KG1 (cell line): ENCODE measurements around the gene CRYAB.
"Not testable (repeated sequence)": the region's sequence is repeated elsewhere in the genome, so short reads cannot be mapped to it uniquely, and the experiment has no call there.

Experiments
- DNase-seq: peaks from one replicate; lab custom pipeline; 2025; lab: John Stamatoyannopoulos, UW

Gene CRYAB

DNA sequence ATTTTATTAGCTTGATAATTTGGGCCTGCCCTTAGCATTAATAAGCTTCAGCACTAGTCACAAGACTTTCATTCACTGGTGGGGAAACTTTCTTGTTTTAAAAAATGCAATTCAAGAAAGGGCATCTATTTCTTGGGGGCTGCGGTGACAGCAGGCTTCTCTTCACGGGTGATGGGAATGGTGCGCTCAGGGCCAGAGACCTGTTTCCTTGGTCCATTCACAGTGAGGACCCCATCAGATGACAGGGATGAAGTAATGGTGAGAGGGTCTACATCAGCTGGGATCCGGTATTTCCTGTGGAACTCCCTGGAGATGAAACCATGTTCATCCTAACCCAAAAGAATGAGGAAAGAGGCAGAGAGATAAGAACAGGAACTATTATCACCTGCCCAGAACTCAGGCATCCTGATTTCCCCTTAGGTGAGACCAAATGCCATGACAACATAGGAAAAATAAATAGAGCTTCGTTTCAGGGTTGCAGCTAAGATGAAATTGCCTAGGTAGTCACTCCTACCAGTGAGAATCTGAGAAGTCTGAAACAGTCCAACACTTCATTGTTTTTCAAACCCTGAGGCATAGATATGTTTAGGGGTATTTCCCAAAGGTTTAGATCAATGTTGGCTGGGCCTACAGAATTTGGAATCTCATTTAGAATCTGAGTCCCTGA is 2.8 kb downstream of the CRYAB start:
- DNase-seq = no peak

DNA sequence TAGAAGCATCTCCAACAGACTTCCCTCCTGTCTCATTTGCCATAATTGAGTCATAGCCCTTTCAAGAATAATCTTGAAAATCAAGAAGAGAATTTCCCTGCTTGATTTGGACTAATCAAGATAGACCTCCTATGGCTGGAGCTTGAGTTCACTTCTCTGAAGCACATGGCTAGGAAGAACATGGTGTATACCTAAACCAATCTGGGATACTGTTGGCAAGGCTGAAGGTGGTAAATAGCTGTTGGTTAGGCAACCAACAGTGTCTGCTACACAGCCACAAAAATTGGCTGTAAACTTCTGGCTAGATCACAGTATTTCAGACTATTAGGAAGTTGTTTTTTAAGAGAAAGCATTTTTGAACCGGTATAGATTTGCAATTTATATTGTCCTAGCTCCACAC is 4.9 kb downstream of the CRYAB start:
- DNase-seq = no peak

DNA sequence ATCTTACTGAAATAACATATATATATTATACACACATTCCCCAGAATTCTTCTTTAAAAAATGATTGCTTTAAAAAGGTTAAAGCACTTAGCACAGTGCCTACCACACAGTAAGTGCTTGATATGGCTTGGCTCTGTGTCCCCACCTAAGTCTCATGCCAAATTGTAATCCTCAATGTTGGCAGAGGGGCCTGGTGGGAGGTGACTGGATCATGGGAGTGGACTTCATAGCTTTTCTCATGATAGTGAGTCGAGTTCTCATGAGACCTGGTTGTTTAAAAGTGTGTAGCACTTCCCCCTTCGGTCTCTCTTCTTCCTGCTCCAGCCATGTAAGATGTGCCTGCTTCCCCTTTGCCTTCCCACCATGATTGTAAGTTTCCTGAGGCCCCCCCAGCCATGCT is 6.2 kb downstream of the CRYAB start:
- DNase-seq = no peak

DNA sequence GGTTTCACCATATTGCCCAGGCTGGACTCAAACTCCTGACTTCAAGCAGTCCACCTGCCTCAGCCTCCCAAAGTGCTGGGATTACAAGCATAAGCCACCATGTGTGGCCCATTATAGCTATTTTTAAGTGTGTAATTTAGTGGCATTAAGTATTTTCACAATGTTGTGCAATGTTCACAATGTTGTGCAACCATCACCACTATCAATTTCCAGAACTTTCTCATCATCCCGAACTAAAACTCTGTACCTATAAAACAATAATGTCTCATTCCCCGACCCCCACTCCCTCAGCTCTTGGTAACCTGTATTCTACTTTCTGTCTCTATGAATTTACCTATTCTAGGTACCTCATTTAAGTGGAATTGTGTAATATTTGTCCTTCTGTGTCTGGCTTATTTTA is 24.7 kb downstream of the CRYAB start:
- DNase-seq = no peak

DNA sequence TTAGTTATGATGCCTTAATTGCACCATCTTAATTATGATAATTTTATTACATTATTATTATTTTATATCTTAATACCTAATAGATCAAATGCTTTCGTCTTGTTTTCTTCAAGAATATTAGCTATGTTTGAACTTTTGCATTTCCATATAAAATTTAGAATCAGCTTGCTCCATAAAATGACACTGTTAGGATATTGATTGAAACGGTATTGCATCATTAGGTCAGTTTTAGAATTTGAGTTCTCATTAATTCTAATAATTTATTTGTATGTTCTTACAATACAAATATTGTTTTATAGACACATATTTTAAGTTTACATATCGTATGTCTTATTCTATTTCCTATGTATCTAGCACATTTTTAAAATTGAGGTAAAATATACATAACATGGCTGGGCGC is 25.5 kb downstream of the CRYAB start:
- no peak for DNase-seq

DNA sequence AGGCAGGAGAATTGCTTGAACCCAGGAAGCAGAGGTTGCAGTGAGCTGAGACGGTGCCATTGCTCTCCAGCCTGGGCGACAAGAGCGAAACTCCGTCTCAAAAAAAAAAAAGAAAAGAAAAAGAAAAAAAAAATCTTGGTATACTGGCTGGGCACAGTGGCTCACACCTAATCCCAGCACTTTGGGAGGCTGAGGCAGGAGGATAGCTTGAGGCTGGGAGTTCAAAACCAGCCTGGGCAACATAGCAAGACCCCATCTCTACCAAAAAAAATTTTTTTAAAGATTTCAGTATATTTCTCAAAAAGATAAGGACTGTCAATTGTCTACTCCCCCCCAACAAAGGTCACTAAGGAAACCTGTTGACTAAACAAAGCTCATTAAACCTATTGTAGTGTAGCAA is 26.5 kb downstream of the CRYAB start:
- not testable (repeated sequence) for DNase-seq

DNA sequence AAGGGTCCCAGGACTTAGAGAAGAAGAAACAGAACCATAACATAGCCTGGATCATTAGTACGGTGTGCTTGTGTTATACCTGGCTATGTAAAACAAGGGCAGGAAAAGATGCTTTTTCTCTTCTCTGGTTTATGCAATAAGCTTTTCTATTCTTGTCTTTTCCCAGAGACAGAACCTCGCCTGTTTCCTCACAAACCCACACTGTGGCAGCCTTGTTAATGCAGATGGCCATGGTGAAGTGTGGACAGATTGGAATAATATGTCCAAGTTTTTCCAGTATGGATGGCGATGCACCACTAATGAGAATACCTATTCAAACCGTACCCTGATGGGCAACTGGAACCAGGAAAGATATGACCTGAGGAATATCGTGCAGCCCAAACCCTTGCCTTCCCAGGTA is 29.4 kb downstream of the CRYAB start:
- DNase-seq = no peak

DNA sequence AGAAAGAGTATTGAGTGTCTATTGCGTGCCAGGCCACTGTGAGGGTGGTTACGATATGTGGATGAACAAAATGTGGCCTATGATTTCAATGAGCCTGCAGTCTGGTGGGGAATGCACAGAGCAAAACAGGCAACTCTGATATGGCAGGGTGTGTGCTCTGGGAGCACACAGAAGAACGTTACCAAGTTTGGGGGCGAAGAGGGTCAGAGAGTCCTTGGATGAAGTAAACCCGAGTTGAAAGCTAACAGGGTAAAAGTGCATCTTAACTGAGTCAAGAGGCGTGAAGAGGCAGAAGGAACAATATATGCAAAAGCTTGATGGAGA is 32.0 kb downstream of the CRYAB start:
- no peak for DNase-seq

DNA sequence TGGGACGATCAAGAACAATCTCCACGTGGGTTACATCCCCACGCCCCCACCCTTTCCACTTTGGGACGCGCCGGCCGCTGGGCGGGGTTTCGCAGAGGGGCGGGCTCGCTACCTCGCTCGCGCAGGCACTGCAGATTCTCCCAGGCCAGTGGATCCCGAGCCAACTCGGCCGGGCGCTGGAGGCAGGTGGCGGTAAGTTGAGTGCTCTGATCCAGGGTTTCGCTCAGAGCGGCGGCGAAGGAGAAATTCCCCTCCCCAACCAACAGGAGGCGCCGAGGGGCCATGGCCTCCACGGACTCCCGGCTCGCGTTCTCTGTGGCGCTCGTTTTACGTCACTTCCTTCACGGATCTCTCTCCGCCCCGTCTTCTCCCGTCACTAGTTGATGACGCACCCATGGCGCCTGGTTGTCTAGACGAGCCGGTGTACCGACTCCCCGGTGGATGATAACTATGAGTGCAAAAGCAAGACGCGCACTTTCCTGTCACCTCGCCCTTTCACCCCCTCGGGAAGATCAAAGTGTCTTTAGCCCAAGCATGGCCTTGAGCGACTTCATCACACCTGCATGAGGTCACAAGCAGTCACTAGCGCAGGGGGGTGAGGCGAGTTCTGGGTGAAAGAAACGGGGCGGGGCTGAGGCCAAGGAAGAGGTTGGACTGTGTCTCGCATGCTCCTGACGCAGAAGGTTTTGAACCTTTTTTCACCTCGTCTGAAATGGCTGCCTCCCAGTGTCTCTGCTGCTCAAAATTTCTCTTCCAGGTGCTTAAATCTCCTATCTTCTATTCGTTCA is 32.5 kb downstream of the CRYAB start, which contains the start of the genes CFAP68 and FDXACB1:
Gene CFAP68 (plus strand): TSS at position 693 of the 788 bp plus-strand sequence. CDS start 20 bp downstream, at position 713.
Gene FDXACB1 (minus strand): TSS at position 317 of the 788 bp plus-strand sequence. CDS start 33 bp downstream, at position 284.
- peak; percentile 100 for DNase-seq

DNA sequence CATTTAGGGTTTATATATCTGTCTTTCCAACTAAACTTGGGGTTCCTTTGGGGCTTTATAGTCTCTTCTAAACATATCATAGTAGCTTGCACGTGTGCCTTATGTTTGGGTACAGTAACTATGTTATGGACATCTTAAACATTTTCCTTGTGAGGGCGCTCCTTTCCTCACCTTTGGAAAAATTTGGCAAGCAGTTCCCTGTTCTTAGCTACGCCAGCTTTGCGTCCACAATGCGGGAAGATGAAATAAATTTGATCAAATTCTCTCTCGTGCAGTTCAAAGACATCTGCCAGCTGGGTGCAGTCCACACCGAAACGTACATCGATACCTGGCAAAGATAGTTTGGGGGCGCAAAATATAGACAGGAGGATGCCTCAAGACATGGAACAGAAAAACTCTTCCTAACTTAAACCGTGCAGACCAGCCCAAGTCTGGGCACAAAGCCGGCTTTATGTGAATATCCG is 33.2 kb downstream of the CRYAB start:
- DNase-seq = peak; percentile 87

DNA sequence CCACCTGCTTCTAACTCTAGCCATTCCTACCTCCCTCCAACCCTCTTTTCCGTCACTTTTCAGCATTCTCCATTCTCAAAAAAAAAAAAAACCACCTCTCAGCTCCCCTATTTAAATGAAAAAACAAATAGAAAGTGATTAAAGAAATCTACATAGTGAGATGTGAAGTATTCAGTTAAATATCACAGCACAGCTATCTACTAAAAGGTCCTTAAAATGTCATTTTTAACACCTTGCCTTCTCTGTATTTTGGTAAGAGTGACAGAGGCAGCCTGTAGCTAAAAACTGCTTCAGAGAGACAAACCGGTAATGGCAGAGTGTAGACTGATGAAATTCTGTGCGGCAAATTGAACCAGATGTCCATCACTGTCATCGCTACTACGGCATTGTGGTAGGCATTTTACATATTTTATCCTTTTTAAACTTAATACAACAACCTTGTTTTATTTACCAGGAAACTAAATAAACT is 39.8 kb downstream of the CRYAB start:
- no peak for DNase-seq

DNA sequence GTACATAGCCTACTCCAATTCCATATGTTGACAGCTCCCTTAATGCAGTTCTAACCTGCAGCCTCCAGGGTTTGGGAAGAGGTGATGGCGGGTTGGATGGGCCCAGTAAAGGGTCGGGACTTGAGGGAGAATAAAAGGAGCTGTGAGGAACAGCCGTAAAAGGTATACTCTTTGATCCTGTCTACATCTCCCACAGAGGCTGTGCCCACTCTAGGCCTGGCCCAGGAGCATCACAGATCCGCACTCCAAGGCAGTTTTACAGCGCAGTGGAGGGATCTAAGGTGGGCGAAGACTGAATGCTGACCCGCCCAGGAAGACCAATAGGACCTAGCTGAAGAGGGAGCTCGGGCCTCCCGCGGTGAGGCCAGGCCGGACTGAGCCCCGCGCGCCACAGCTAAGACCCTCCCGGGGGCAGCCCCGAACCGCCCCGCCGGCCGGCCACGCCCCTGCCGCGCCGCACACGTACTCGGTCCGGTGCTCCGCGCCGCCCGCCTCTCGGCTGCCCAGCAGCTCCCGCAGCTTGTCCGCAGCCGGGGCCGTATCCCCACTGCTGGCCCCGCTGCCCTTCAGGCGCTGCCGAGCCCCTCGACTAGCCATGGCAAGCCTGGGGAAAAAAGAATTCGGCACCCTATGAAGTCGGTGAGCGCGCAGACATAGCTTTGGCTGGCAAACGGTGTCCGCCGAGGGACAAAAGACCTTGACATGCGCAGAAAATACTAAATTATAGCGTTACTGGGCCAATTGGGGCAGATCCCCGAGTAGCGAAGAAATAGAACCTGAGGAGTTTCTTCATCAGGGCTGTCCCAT is 40.5 kb downstream of the CRYAB start, which contains the start of gene ALG9:
Gene ALG9 (minus strand): TSS at position 696 of the 807 bp plus-strand sequence. CDS start 99 bp downstream, at position 597.
- DNase-seq = peak; percentile 91

DNA sequence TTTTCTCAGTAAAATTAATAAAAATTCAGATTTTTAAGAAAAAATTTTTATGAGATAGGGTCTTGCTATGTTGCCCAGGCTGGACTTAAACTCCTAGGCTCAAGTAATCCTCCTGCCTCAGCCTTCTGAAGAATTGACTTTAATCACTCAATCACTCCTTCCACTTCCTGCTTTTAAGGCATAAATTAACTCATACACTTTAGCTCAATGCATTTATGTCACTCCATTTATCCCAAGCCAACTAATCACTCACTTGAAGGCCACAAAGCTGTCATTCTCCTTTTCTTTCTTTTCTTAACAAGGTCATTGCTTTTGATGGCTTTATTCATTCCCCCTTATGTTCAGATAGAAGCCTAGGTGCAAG is 41.1 kb downstream of the CRYAB start:
- DNase-seq = no peak

DNA sequence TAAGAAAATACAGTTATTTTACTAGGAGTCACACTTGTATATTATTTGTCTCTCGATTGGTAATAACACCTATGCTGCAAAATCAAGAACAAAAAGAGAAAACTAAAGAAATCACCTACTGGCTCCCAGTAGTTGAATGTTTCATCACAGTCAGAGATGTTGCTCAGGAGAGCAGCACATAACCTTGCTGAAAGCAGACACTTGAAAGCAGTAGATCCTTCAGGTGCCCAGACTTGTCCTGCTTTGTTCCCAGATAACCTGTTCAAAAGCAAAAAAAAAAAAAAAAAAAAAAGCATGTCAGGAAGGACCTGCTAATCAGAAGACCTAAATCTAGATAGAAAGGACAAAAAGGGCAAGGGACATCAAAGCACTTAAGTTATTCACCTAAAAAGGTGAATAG is 41.5 kb downstream of the CRYAB start:
- DNase-seq = no peak

DNA sequence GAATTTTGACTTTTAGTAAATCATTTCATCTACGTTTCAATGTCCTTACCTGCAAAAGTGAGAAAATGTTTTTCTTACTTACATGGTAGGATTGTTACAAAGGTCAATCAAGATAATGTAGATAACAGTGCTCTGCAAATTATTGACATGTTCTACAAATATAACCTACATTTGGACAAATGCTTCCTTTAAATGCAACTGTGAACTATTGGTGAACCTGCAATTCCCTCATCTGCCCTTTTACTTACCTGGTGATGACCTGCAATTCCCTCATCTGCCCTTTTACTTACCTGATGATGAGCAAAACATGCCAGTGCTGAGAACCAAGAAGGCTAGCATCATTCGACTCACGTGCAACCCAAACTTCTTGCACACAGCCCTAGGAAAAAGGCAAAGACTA is 51.3 kb downstream of the CRYAB start:
- DNase-seq = no peak
